GM18507 (cell line): Measurements from ENCODE around the gene MSI2.

ENCODE experiments used
- DNase-seq: peaks from one replicate; pipeline ENCODE4 v3.0.0; 2011; ENCODE audit warnings: low read depth; ENCODE audit not compliant: insufficient read length; ENCODE audit errors: extremely low spot score
- FAIRE-seq: peaks from 2 replicates; lab custom pipeline; 2011; peaks lifted over from hg19 to GRCh38; lab: Jason Lieb, UNC

Gene MSI2

GRCh38 chr17:57587193-57587969, 331.1 kb downstream of the MSI2 start:
- FAIRE-seq (no peak), DNase-seq (no peak)

- no peak for DNase-seq
- FAIRE-seq = no peak
These were observed 331.8 kb downstream of the MSI2 start for GRCh38 chr17:57588086-57588485.

- DNase-seq (no peak), FAIRE-seq (no peak)
These were observed 333.1 kb downstream of the MSI2 start for GRCh38 chr17:57589151-57590034.

DNA sequence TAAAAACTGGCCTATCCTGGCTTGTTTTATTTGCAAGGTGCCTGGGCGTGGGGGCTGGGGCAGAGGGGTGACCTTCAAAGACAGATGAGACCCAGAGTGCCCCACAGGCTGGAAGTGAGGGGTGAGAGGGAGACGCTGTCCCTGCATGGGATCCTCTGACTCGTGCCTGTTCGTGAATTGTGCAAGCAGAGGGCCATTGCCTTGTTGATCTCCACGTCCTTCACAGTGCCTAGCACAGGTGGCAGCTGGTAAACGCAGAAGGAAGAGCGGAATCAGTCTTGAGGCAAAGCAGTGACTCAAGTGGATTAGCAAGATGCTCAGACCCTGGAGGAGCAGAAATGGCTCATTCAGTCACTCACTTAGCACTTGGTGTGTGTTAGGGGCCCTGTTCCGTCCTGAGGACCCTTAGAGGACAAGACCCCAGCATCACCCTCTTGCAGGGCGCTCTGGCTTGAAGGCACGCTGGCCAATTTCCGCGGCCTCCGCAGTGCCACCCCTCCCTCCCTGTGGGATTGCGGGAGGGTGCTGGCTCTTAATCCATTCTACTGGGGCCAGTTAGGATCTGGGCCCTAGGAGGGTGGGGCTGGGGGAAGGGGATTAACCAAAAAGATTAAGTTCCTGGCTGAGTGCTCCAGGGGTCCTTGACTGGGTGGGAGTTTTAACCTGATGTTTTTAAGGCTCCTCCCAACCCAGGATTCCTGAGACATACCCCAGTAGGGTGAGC, 337.6 kb downstream of the MSI2 start:
- no peak for FAIRE-seq
- DNase-seq = no peak

DNA sequence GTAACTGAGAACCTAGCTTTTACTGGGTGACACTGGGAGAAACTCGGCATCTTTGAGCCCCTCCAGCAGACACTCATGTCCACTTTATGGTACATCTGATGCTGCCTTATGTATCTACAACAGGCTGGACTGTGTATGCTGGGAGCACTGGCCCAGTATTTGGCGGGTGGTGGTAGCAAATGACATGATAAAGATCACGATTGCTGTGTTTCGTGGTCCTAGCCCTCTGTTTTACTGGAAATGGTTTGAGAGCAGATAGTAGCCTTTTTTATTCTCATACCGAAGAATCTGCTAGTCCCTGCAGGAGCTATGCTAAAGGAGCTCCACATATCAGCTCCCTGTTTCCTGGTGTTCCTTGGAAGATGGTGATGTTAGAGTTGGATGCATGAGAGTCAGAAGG, 338.4 kb downstream of the MSI2 start:
- FAIRE-seq = no peak
- no peak for DNase-seq

- DNase-seq (no peak), FAIRE-seq (no peak)
These were observed 339.1 kb downstream of the MSI2 start for GRCh38 chr17:57595426-57595825.

- DNase-seq = no peak
- FAIRE-seq = no peak
These were observed 339.8 kb downstream of the MSI2 start for GRCh38 chr17:57595947-57596695.

- FAIRE-seq (no peak), DNase-seq (no peak)
These were observed 340.8 kb downstream of the MSI2 start for GRCh38 chr17:57597101-57597500.

DNA sequence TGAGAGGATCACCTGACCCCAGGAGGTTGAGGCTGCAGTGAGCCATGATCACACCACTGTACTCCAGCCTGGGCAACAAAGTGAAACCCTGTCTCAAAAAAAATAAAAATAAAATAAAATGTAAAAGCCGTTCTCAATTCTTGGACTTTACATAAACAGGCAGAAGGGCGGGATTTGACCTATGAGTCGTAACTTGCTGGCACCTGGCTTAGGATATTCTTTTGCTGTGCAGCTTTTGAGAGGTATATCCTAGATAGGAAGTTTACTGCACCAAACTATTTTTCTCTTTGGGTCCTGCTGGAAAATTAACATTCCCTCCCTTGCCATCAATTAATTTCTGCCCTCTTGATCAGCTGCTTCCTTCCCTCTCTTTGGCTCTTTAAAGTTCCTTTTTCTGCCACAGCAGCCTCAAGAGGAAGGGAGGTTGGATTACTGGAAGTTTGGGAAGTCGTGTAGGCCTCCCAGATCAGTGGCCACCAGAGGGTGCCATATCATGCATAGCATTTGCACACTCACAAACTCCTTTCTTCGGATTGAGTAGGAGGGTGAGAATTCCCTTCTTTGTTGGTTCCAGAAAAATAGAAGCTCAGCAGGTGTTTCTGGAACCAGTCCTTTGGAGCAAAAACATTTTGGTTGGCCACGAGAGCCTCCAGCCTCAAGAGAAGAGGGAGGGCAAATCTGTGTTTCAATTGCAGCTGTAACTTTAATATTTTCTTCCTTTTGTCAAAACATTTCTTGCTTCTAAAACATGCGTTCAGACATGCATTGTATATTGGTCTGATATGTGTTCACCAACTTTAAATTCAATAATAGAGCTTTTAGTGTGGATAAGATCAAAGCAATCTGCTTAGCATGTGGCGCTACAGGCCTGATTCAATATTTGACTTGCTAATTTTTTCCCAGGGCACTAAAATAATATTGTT, 341.5 kb downstream of the MSI2 start:
- FAIRE-seq (peak; percentile 71), DNase-seq (no peak)

GRCh38 chr17:57599271-57600045, 343.1 kb downstream of the MSI2 start:
- FAIRE-seq = peak; percentile 66
- no peak for DNase-seq

GRCh38 chr17:57600074-57600473, 343.8 kb downstream of the MSI2 start:
- DNase-seq = no peak
- no peak for FAIRE-seq

DNA sequence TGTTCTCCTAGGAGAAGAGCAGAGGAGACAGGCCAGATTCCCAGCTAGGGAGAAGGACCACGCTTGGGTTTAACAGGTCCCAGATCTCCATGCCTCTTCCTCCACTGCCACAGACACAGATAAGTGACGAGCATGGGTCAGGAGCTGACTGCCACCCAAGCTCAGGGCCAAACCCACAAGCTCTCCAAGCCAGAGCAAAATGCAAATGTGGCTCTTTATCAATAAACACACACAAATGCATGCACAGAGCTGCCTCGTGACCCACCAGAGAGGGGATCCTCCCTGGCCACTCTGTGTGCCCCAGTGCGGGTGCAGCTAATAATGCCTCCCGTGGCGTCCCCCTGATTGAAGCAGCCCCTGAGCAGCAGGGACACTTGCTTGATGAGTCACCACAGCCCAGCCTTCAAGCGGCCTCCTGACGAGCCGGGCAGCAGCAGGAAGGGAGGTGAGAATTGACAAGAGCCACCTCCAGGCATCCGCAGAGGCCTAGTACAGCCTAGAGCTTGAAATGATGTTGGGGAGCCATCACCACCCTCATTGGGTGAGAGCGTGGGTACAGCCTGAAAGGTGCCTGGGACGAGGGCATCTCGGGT, 344.9 kb downstream of the MSI2 start:
- DNase-seq = no peak
- FAIRE-seq = no peak

DNA sequence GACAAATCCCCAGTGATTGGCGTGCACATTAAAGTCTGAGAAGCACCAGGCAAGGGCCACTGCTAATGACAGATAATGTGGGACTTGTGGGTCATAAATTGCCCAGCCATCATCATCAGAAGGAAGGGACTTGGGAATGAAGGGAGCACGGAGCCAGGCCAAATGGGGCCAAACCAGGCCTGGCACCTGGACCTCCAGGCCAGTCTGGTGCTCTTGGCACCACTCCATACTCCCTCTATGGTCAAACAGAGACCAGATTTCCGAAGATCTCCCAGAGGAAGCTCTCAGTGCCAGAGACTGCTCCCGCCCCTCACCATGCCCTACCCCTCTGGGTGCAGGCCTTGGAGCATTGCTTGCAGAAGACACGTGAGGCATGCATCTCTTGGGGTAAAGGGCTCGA, 346.6 kb downstream of the MSI2 start:
- FAIRE-seq (no peak), DNase-seq (no peak)

- FAIRE-seq = no peak
- DNase-seq = no peak
These were observed 347.2 kb downstream of the MSI2 start for GRCh38 chr17:57603546-57603945.

GRCh38 chr17:57603978-57604377, 347.7 kb downstream of the MSI2 start:
- DNase-seq (no peak), FAIRE-seq (peak; percentile 88)

DNA sequence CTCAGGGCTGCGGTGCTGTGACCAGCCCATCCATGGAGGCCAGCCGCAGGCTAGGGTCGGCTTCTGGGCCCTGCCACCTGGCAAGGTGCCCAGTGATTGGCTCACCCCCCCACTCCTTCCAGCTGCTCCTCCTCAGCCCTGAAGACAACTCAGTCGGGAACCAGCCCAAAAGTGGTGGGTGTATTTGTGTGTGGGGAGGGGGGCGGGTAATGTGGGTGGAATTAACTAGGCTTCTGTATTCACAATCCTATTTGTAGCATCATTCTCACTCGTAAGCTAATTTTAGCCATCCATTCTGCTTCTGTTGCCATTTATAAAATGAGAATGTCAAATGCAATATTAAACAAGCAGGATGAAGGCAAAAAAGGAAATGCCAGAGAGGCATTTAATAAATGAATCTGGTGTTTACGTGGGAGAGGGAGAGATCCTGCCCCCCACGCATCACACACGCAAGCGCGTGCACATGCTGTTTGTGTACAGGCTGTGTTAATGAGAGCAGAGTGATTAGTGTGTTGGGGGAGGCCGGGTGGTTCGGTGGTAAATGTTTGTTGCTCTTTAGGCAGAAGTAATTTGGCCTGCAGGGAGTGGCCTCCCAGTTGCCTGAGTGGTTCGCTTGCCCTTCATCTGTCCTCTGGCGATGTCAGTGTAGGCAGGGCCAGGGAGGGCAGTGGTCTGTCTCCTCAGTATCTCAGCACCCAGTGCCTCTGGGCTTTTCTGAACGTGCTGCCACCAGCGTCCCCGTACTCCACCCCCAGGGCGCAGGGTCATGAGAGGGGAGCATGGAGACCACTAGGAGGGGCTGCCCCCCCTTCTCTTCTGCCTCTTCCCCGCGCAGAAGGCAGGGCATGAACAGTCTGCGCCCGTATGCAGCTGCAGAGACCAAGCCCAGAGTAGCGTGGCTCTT, 348.7 kb downstream of the MSI2 start:
- FAIRE-seq (peak; percentile 82), DNase-seq (peak; percentile 43)
